NCI-H748 (cell line): Measurements from ENCODE around the gene ACTMAP.
"Not testable (repeated sequence)": the region's sequence is repeated elsewhere in the genome, so short reads cannot be mapped to it uniquely, and the experiment has no call there.

Source experiments
- DNase-seq: peaks from one replicate; lab custom pipeline; 2025; ENCODE audit not compliant: unreplicated experiment; lab: John Stamatoyannopoulos, UW

Gene ACTMAP, protein sequence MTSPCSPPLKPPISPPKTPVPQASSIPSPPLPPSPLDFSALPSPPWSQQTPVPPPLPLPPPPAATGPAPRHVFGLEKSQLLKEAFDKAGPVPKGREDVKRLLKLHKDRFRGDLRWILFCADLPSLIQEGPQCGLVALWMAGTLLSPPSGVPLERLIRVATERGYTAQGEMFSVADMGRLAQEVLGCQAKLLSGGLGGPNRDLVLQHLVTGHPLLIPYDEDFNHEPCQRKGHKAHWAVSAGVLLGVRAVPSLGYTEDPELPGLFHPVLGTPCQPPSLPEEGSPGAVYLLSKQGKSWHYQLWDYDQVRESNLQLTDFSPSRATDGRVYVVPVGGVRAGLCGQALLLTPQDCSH

DNA sequence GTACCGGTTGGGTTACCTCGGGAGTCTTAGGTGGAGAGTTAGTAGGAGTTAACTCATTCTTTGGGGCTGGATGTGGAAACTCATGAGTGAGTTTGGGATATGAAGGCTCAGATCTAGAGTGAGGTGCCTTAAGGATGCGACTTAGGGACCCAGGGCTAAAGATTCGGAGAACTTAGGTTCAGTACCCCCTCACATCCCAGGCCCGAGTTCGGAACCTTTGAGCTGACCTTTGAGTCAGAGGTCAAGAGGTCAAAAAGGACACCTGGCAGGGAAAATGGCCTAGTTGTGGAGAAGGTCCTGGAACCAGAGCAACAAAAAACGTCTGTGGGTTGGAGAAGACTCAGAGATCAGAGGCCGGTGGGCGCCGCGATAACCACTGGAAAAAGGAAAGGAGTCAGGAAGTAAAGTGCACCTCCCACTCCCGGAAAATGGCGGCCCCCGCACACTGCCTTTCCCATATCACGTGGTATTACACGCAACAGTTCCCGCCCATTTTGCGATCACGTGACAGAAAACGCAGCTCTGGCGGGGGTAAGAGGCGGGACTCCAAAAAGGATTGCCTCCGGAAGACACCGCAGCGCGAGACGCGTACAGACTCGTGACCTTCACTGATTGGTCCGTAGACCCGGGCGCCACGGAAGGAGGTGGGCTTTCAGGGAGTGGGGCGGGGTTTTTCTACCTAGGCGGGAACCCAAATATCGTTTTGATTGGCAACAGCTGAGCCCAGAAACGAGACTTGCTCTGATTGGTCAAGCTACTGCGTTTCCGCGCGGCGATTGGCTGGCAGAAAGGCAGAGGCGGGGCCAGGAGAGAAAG is at the start of gene ACTMAP:
TSS of gene ACTMAP (minus strand) at position 420 of the 816 bp plus-strand sequence. CDS start 674 bp downstream, outside the sequence.
- peak; percentile 100 for DNase-seq

DNA sequence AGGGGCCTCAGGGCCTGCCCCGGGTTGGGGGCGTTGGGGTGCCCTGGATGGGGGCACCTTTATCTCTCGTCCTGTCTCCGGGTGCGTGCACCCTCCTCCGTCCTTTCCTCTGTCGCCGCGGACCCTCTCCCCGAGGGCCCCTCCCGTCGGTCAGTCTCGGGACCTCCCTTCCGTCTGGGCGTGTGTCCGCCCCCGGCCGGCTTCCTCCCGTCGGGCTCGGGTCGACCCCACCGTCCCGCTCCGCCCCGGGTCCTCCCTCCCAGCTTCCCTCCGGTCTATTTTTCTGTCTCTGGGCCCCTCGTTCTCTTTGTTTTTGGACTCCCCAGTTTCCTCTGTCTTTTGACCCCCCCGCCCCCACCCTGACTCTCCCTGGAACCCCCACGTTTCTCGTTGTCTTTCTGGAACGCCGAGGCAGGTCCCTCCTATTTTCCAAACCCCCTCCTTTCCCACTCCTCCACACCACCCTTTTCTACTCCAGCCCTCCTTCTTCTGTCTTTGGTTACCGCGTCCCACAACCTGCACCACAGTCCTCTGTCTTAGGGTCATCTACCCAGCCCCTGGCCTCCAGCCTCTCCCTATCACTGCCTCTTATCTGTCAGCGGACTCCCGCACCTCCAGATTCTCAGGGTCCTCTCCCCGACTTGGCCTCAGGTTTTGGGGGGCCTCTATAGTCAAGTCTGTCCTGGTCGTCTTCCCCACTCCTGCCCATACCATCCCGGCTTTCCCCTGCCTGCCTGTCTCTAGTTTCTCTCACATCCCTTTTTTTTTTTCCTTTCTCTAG is 49.5 kb upstream of the ACTMAP start:
- DNase-seq, result no peak

DNA sequence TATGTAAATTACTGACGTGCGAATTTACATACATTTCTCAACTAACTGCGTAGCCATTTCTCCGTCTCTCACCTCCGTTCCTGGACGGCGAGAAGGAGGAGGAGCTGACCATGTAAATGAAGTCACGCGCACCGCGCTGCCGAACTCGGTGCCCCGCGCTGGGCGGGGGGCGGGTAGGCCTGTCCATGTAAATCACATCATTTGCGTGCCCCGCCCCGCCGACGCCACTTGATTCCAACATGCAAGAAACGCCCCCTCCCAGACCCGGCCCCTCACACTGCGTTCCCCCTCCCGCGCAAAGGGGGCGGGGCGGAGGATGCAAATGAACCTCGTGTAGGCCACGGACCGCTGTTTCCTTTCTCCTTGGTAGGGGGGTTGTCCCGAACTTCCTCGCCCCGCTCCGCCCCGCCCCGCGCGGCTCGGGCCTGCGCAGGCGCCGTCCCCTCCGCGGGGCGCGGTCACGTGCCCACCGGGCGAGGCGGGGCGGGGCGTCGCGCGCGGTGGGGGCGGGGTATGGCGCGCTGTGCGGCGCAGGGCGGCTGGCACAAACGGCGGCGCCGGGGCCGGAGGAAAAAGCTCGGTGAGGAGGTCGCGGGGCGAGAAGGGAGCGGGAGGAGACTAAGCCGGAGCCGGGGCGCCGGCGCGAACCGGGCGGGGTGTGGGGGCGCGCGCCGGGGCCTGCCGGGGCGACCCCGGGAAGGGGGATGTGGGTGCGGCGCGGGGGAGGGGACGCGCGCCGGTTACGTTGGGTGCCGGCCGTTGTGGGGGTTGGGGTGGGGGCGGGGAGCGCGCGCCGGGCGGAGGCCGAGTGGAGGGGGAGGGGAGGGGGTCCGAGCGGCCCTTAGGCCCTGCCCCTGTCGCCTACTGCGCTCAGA is 48.6 kb upstream of the ACTMAP start, which contains the start of gene EGLN2:
TSS of gene EGLN2 (plus strand) at position 509 of the 875 bp plus-strand sequence. CDS start 1,382 bp downstream, outside the sequence.
- peak; percentile 100 for DNase-seq

DNA sequence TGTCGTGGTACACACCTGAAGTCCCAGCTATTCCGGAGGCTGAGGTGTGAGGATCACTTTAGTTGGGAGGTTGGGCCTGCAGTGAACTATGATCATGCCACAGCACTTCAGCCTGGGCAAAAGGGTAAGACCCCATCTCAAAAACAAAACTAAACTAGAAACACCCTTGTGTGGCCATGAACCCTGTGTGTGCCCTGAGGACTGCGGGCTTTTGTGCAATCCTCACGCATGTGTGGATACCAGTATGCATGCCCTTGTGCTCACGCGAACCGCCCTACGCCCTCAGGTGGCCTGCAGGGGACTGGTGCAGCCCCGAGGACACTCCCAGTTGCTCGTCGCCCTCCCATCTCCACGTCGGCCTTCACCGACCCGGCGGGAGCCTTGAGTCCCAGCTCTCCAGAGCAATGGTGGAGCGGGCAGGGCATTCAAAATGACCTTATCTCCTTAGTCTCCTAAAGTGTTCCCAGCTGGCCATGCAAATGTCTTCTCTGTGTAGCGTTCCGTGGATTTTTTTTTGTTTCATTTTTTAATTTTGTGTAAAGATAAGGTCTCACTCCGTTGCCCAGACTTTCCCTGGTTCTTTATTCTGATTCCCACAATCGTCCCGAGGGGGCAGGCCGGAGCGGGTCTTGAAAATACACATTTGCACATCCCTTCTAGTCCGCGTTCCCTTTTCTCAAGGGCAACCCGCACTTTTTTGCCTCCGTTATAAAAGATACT is 47.8 kb upstream of the ACTMAP start:
- DNase-seq, result peak; percentile 88

DNA sequence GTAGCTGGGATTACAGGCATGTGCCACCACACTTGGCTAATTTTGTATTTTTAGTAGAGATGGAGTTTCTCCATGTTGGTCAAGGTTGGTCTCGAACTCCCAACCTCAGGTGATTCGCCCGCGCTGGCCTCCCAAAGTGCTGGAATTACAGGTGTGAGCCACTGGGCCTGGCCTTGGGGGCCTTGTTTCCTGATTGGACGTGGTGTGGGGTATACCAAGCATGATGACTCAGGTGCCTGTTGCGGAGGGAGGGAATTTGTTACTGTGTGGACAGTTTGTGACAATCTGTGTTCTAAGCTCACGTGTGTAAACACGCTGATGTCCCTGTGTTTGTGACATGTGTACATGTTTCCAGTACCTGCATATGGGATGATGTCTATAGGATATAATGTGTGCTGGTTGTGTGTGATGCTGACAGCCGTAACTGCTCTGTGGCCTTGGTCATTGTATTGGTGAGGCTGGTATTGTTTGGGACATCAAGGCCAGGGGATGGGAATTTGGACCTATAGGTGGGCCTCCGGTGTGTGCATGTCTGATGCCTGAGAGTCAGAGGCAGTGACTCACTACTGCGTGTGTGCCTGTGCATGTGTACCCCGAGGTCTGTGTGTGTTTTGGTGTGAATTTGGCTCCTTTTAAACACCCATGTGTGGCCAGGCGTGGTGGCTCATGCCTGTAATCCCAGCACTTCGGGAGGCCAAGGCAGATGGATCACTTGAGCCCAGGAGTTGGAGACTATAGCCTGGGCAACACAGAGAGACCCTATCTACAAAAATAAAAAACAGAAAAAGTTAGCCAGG is 47.1 kb upstream of the ACTMAP start:
- DNase-seq, result no peak

DNA sequence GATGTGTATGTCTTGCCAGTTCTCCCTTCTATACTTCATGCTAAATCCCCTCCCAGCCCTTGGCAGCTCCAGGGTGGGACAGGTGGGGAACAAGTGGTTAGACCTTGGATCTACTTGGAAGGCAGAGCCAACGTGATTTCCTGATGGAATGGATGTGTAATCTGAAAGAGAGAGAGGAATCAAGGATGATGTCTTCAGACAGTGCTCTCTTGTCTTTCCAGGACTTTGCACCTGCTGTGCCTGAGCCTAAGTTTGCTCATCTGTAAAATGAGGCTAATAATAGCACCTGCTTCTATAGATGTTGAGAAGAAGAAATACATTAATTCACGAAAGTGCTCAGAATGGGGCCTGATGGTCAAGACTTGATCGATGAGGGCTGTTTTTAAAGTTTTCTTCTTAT is 41.7 kb upstream of the ACTMAP start:
- DNase-seq, result no peak

DNA sequence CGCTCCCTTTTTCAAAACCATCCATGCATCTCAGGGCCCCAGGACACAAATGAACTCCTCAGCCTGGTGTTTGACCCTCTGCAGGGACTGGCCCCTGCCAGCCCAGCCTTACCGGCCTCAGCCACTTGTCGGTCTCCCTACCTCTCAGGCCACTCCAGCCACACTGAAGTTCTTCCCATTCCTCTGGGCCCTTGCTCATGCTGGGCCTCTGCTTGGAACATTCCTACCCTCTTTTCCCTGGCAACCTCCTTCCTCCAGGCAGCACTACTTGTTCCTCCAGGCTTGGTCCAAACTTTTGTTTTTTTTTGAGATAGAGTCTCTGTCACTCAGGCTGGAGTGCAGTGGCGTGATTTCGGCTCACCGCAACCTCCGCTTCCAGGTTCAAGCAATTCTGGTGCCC is 41.1 kb upstream of the ACTMAP start:
- DNase-seq, result no peak

DNA sequence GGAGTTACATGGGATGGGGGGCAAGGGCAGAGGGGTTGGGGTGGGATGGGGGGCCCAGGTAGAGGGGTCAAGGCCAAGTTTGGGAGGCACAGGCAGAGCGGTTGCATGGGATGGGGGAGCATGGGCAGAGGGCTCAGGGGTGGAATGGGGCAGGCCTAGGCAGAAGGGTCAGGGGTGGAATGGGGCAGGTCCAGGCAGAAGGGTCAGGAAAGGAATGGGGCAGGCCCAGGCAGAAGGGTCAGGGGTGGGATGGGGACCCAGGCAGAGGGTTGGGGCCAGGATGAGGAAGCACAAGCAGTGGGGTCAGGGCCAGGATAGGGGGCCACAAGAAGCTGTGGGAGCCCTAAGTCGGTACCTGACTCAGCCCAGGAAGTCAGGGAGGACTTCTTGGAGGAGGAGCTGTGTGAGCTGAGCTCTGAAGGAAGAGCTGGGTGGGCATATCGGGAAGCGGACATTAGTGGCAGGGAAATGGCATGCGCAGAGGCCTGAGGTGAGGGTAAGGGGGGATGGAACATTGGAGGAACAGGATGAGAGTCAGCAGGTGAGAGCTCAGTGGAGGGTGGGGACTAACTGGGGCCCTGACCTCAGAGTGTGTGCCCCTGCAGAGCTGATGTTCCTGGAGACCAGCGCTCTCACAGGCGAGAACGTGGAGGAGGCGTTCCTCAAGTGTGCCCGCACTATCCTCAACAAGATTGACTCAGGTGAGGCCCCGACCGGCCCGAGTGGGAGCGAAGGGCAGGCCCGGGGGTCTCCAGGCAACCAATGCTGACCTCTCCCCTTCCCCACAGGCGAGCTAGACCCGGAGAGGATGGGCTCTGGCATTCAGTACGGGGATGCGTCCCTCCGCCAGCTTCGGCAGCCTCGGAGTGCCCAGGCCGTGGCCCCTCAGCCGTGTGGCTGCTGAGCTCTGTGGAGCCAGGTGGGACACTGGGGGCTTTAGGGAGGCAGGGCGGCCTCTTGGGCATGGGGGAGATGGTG is 36.1 kb upstream of the ACTMAP start:
- DNase-seq, result no peak

DNA sequence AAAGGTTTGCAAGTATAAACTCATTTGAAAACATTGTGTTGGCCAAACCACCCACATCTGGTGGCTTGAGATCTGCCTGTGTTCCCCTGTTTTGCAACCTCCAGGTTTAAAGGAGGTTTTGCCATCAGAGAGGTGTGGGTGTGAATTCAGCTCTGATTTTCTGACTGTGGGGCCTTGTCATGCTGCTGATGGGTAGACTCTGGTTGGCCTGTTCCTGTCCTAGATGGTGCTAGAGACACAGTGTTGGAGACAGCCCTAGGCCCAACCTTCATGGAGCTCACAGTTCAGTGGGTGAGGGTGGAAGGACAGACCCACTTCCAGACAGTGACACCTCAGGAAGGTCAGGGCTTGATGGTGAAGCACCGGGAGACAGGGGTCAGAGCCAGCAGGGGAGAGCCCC is 35.2 kb upstream of the ACTMAP start:
- DNase-seq, result no peak

DNA sequence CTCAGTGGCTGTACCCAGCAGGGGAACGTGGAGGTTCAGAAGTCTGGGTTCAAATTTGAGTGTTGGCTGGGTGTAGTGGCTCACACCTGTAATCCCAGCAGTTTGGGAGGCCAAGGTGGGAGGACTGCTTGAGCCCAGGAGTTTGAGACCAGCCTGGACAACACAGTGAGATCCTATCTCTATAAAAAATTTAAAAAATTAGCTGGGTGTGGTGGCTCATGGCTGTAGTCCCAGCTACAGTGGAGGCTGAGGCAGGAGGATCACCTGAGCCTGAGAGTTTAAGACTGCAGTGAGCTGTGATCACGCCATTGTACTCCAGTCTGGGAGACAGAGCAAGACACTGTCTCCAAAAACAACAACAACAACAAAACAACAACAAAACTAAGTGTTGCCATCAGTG is 33.9 kb upstream of the ACTMAP start:
- not testable (repeated sequence) for DNase-seq

DNA sequence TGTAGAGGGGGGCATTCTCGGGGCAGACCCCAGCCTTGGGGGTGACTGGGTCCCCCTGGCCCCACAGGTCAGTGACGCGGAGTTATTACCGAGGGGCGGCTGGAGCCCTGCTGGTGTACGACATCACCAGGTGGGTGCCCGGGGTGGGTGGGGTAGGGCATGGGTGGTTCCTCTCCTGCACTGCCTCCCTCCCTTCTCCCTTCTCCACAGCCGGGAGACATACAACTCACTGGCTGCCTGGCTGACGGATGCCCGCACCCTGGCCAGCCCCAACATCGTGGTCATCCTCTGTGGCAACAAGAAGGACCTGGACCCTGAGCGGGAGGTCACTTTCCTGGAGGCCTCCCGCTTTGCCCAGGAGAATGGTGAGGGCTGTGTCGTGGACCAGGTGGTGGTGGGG is 33.4 kb upstream of the ACTMAP start:
- DNase-seq, result no peak

DNA sequence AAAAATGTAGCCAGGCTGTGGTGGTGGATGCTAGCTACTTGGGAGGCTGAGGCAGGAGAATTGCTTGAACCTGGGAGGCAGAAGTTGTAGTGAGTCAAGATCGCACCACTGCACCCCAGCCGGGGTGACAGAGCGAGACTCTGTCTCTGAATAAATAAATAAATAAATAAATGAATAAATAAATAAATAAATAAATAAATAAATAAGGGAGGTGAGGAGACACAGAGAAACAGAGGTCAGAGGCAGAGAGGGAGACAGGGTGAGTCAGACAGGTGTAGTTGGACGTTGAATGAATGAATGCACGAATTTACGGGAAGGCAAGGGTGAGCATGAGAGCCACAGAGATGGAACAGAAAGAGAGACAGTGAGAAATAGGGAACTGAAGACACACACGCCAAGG is 30.9 kb upstream of the ACTMAP start:
- no peak for DNase-seq

DNA sequence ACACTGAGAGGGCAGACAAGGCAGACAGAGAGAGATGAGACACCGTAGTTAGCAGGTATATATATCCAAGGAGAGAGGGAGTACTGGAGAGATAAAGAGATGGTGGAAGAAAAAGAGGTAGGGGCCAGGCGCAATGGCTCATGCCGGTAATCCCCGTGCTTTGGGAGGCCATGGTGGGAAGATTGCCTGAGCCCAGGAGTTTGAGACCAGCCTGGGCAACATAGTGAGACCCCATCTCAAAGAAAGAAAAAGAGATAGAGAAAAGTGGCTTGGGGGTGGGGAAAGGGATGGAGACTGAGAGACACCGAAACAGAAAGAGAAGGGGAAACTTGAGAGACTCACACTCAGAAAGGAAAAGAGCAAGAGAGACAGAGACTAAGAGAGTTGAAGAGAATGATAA is 30.3 kb upstream of the ACTMAP start:
- no peak for DNase-seq

DNA sequence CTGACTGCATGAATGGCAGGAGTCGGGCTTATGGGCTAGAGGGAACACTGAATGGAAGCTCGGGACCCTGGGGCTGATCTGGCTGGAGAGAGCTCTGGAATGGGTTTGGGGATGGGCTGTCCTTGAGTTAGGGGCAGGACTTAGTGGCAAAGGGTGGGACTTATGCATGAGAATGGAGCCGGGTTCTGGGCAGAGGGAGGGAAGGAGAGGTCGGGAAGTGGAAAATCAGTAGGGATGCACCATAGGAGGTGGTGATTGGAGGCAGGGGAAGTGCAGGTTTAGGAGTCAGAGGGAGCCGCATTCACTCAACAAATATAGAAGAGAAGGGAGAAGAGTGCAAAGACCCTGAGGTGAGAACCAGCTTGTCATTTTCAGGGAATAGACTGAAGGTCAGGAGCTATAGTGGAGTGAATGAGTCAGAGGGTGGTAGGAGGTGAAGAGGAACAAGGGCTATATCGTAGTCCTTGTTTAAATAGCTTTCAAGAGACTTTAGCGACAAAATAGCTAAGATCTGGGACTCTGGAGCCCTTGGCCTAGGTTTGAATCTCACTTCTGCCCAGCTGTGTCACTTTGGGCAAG is 28.5 kb upstream of the ACTMAP start:
- no peak for DNase-seq

DNA sequence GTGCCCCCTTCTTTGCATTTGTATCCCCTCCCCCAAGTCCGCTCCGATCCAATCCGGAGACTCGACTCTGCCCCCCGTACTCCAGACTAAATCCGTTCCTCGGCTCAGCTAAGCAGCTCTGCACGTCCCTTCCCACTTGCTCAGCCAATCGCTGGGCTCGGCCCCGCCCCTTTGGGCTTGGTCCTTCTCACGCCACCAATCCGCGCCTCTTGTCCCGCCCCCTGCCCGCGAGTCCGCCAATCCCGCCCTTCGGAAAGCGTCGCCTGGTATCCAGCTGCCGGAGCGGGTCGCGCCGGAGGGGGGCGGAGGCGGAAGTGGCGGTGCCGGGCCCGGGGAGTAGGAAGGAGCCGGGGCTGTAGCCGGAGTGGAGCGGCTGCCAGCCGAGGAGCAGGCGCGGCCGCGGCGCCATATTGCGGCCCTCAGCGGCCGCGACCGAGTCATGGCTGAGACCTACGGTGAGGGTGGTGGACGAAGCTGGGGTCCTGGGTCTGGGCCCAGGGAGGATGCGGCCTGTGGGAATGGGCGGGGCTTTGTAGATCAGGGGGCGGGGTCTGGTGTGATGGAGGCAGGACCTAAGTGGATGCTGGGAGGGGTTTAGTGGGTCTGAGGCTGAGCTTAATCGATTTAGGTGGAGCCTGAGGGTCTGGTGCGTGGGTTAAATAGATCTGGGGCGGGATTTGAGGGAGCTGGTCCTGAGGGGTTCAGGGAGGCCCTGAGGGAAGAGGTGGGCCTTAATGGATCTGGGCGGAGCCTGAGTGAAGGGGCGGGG is 27.8 kb upstream of the ACTMAP start, which contains the start of gene RAB4B:
TSS of gene RAB4B (plus strand) at position 311 of the 769 bp plus-strand sequence. CDS start at position 440, 129 bp downstream.
- peak; percentile 100 for DNase-seq

DNA sequence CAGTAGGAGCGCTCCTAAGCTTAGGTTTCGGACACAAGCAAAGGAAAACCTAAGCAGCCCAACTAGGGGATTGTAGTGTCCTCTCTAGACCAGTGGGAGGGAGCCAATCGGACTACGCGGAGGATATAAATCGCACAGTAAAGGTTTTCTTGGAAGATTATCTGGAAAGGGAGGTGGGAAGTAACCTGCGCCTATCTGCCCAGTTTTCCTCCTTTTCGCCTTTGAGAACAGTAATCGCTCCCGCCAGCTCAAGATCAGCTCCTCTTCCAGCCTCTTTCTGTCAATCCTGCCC is 27.3 kb upstream of the ACTMAP start:
- no peak for DNase-seq
